ENCODE data around the gene TP53BP2. TPM values are rescaled to one million over a fixed set of nuclear protein-coding genes. Genes with fewer than 3 reads are reported as not detected.

The TP53BP2 gene
- total RNA-seq, 1 donor from 2014 or later, result 31.9 TPM

GRCh38 chr1:223752721-223753515 is 92.8 kb downstream of the TP53BP2 start:
- intact Hi-C loops (cut with DNase I), result no loop called here
- peaks cover 11% of the 10 kb centered on the region for H3K4me1 ChIP-seq
- H3K36me3 ChIP-seq, result peaks cover 5 to 76% of the 10 kb centered on the region in 2 donors
- TF ChIP-seq POLR2AphosphoS5 (IDR thresholded peaks at IDR 0.05; ENCODE audit: insufficient read depth in 1 of 2, low read depth in 1 of 2) (no peak), CTCF (IDR thresholded peaks at IDR 0.05) (no peak), POLR2A (IDR thresholded peaks at IDR 0.05) (no peak)
- H3K4me3 ChIP-seq, result no peak overlapping the region
- no peak overlapping the region for H3K27ac ChIP-seq
- no peaks in the 10 kb centered on the region for H3K9me3 ChIP-seq
- no peak for DNase-seq (ENCODE audit: extremely low spot score in 2 of 2)
- no peaks in the 10 kb centered on the region for H3K27me3 ChIP-seq

- H3K36me3 ChIP-seq, result peaks cover 5 to 71% of the 10 kb centered on the region in 2 donors
- no peak overlapping the region for H3K27ac ChIP-seq
- no peaks in the 10 kb centered on the region for H3K9me3 ChIP-seq
- peaks cover 23% of the 10 kb centered on the region for H3K4me1 ChIP-seq
- DNase-seq (ENCODE audit: extremely low spot score in 2 of 2), result no peak
- no peaks in the 10 kb centered on the region for H3K27me3 ChIP-seq
- H3K4me3 ChIP-seq, result no peak overlapping the region
- intact Hi-C loops (cut with DNase I), result no loop called here
- TF ChIP-seq POLR2AphosphoS5 (IDR thresholded peaks at IDR 0.05; ENCODE audit: insufficient read depth in 1 of 2, low read depth in 1 of 2) (no peak), POLR2A (IDR thresholded peaks at IDR 0.05) (no peak), CTCF (IDR thresholded peaks at IDR 0.05) (no peak)
Observed at GRCh38 chr1:223751696-223752095, 94.1 kb downstream of the TP53BP2 start.

DNA sequence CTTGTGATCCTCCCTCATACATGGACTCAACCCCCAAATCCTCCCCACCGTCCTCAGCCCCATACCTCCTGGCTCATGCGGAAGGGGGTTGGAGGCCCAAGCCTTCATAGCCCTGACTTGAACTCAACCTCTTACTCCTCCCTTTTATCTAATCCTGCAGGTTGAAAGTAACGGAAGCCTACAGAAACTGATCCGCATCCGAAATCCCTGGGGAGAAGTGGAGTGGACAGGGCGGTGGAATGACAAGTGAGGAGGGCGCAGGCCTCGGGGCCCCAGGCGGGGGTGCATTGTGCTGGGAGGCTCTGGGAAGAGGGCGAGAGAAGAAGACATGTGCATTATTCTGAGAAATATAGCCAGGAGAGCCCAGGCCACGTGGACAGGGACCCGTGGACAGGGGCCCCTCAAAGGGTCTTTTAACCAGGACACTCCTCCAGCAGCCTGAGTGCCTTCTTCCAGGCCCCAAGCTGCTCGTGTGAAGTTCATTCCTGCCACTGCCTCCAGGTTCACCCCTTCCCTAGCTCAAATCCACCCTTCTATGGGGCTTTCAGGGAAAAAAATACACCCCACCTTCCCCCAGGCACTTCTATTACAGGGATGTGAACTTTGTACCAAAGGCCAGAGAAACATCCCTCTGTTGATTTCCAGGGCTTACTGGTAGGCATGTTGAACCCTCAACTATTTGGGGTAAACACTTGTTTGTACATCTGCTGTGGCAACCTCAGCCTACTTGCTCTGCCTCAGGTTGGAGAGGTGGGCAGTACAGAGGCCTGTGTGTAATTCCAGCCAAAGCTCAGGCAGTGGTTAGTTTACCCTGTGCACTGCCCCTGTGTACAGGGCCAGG is 94.8 kb downstream of the TP53BP2 start:
- no peak overlapping the region for H3K27ac ChIP-seq
- H3K27me3 ChIP-seq, result no peaks in the 10 kb centered on the region
- H3K9me3 ChIP-seq, result no peaks in the 10 kb centered on the region
- intact Hi-C loops (cut with DNase I), result no loop called here
- H3K4me3 ChIP-seq, result no peak overlapping the region
- no peak for DNase-seq (ENCODE audit: extremely low spot score in 2 of 2)
- H3K36me3 ChIP-seq, result peaks cover 5 to 70% of the 10 kb centered on the region in 2 donors
- H3K4me1 ChIP-seq, result peaks cover 23% of the 10 kb centered on the region
- no peak for TF ChIP-seq POLR2A (IDR thresholded peaks at IDR 0.05)
- no peak for TF ChIP-seq POLR2AphosphoS5 (IDR thresholded peaks at IDR 0.05; ENCODE audit: insufficient read depth in 1 of 2, low read depth in 1 of 2)
- TF ChIP-seq CTCF (IDR thresholded peaks at IDR 0.05), result no peak

DNA sequence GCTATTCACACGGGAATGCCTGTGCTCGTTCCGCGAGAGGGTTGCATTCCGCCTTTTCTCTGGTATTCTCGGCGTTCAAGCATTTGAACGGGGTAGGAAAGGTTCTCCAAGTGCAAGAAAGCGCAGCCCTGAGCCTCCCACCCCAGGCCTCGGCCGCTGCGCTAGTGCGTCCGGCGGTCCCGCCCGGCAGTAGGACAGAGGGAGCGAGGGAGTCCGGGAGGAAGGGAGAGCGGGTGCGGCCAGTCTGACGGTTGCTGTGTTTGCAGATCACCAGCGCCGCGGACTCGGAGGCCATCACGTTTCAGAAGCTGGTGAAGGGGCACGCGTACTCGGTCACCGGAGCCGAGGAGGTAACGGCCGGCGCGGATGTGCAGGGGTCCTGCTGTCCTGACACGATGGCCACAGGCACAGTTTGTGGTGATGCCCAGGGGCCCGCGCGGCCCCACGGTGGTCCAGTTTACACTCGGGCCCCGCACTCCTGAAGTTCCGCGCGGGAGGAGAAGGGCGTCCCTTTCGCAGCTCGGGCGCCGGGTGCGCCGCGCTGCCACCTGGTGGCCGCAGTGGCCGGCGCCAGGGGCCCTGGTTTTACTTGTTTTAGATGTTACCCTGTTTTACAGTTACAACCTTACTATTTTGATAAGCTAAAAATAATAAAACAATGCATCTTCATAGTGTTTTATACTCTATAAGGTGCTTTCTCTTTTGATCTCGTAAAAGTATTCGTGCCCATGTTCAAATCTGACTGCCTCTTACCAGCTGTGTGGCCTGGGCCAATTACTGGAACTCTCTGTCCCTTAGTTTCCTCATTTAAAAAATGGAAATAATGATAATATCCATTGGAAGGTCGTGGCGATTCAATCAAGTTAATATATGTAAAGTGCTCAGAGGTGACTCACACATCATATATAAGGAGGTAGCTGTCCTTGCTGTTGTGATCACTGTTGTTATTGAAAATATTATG is 96.7 kb downstream of the TP53BP2 start:
- H3K4me3 ChIP-seq, result peak overlapping the region; percentile 26 to 35
- TF ChIP-seq CTCF (IDR thresholded peaks at IDR 0.05) (peak; percentile 93 to 100 (median 94)), POLR2AphosphoS5 (IDR thresholded peaks at IDR 0.05; ENCODE audit: insufficient read depth in 1 of 2, low read depth in 1 of 2) (peak in 1 of 2 donors; percentile 66), POLR2A (IDR thresholded peaks at IDR 0.05) (no peak)
- H3K9me3 ChIP-seq, result no peaks in the 10 kb centered on the region
- DNase-seq (ENCODE audit: extremely low spot score in 2 of 2), result no peak
- no peaks in the 10 kb centered on the region for H3K27me3 ChIP-seq
- peak overlapping the region; percentile 81 for H3K27ac ChIP-seq
- peaks cover 23% of the 10 kb centered on the region for H3K4me1 ChIP-seq
- intact Hi-C loops (cut with DNase I), result loop anchor here (2.0 to 10.0 kb wide), 2 partner anchors 36 to 54 kb away; partner anchors contain the start of gene CAPN2
- H3K36me3 ChIP-seq, result peaks cover 5 to 67% of the 10 kb centered on the region in 2 donors
